Hepatocyte (in vitro differentiated cells): ENCODE data around the gene LANCL2. TPM values are rescaled to one million over a fixed set of nuclear protein-coding genes. Genes with fewer than 3 reads are reported as not detected.

Source experiments
- DNase-seq: peaks from one replicate; pipeline ENCODE4 v3.0.0-alpha.2; 2016; ENCODE audit warnings: low spot score
- H2AFZ ChIP-seq: fragments of 200-600 bp; sonication (generic); 2 replicates; pipeline ENCODE4 v1.6.0; 2016; ENCODE audit warnings: antibody characterized with exemption, mild to moderate bottlenecking
- H3K27ac ChIP-seq: fragments of 200-600 bp; sonication (generic); 2 replicates; pipeline ENCODE4 v1.5.1; 2016; ENCODE audit warnings: mild to moderate bottlenecking
- H3K27me3 ChIP-seq: fragments of 200-600 bp; sonication (generic); 2 replicates; pipeline ENCODE4 v1.6.1; 2016
- H3K36me3 ChIP-seq: fragments of 200-600 bp; sonication (generic); replicated peaks from 2 replicates; pipeline ENCODE4 v1.5.1; 2016; ENCODE audit warnings: low read depth; ENCODE audit not compliant: insufficient read depth
- H3K4me1 ChIP-seq: fragments of 200-600 bp; sonication (generic); 2 replicates; pipeline ENCODE4 v1.5.1; 2016; ENCODE audit warnings: mild to moderate bottlenecking, moderate library complexity; ENCODE audit not compliant: insufficient read depth
- H3K4me2 ChIP-seq: fragments of 200-600 bp; sonication (generic); 2 replicates; pipeline ENCODE4 v1.6.0; 2016
- H3K4me3 ChIP-seq: fragments of 200-600 bp; sonication (generic); 2 replicates; pipeline ENCODE4 v1.5.1; 2016; ENCODE audit warnings: mild to moderate bottlenecking
- H3K79me2 ChIP-seq: fragments of 200-600 bp; sonication (generic); 2 replicates; pipeline ENCODE4 v1.6.0; 2017; ENCODE audit warnings: mild to moderate bottlenecking
- H3K9me2 ChIP-seq: fragments of 200-600 bp; sonication (generic); replicated peaks from 2 replicates; pipeline ENCODE4 v1.6.0; 2017; ENCODE audit warnings: mild to moderate bottlenecking; ENCODE audit not compliant: insufficient read depth
- H3K9me3 ChIP-seq: fragments of 200-600 bp; sonication (generic); 2 replicates; pipeline ENCODE4 v1.5.1; 2016; ENCODE audit warnings: low read depth, mild to moderate bottlenecking
- H4K20me1 ChIP-seq: fragments of 200-600 bp; sonication (generic); 2 replicates; pipeline ENCODE4 v1.6.0; 2016; ENCODE audit warnings: mild to moderate bottlenecking; ENCODE audit not compliant: insufficient read depth, poor library complexity, severe bottlenecking
- CTCF ChIP-seq: fragments of 200-600 bp; sonication (generic); IDR thresholded peaks from 2 replicates; pipeline ENCODE4 v1.5.1; 2016; ENCODE audit warnings: antibody characterized with exemption, mild to moderate bottlenecking; ENCODE audit not compliant: poor library complexity
- EZH2 ChIP-seq: fragments of 200-600 bp; sonication (generic); IDR thresholded peaks from 2 replicates; pipeline ENCODE4 v1.6.1; 2016; ENCODE audit warnings: antibody characterized with exemption, mild to moderate bottlenecking, borderline replicate concordance
- EZH2phosphoT487 ChIP-seq: fragments of 200-600 bp; sonication (generic); IDR thresholded peaks from one replicate; pipeline ENCODE4 v1.6.1; 2018; ENCODE audit warnings: antibody characterized with exemption, mild to moderate bottlenecking, low read depth, moderate library complexity; ENCODE audit not compliant: unreplicated experiment, severe bottlenecking
- WGBS: methylation state at CpG from one replicate; pipeline ENCODE4 v1.1.6; 2016; ENCODE audit warnings: low lambda C conversion rate; ENCODE audit errors: missing lambda C conversion rate; 5-methylcytosine and 5-hydroxymethylcytosine counted together
- polyA plus RNA-seq: library from polyadenylated mRNA; unstranded; fragments of >200 nt; fragmentation: Nextera tagmentation; extraction: Ambion mirVana; gene quantifications from 2 replicates; pipeline ENCODE4 v1.2.1, GENCODE V29; 2016
- total RNA-seq: library from RNA; depleted of rRNA; stranded (reverse); fragments of >200 nt; gene quantifications from 2 replicates; pipeline ENCODE4 v1.2.3, GENCODE V29; 2014

Gene LANCL2
- total and polyA plus RNA-seq, 2 experiments from 2014 or later = 13.5 to 14.8 TPM

GRCh38 chr7:55472928-55473725, 108.0 kb downstream of the LANCL2 start:
- Histone ChIP-seq H3K79me2 (no peaks in the 10 kb centered on the region), H3K4me2 (no peak overlapping the region), H3K4me3 (no peak overlapping the region), H3K9me3 (no peaks in the 10 kb centered on the region), H3K9me2 (no peaks in the 10 kb centered on the region), H3K27me3 (no peaks in the 10 kb centered on the region), H3K27ac (no peak overlapping the region), H3K4me1 (no peaks in the 10 kb centered on the region), H2AFZ (no peak overlapping the region), H3K36me3 (no peaks in the 10 kb centered on the region), H4K20me1 (no peaks in the 10 kb centered on the region)
- no peak for DNase-seq
- WGBS = 96% methylated on average over 22 of the region's 25 CpGs
- TF ChIP-seq EZH2phosphoT487 (no peak), CTCF (no peak), EZH2 (no peak)

DNA sequence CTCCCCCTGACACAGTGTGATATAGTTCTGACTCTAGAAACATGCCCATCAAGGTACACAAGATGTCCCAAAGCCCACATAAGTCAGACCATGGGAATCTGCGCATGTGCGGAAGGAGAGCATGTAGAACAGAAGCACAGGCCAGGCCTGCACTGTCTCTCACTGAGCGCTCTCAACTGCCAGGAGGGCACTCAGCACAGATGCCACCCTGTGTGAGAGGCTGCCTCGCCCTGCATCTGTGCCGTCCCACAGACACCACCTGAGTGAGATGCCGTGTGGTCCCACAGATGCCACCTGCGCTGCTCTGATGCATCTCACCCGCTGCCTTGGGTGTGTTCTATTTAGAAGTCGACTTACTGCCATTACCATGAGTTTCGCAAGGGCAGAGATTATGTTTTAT, 108.8 kb downstream of the LANCL2 start:
- no peak overlapping the region for H3K4me2 ChIP-seq
- H3K9me2 ChIP-seq = no peaks in the 10 kb centered on the region
- H3K36me3 ChIP-seq = no peaks in the 10 kb centered on the region
- TF ChIP-seq EZH2phosphoT487 = no peak
- H3K27me3 ChIP-seq = no peaks in the 10 kb centered on the region
- 99% methylated on average over 10 of the region's 10 CpGs for WGBS
- no peak overlapping the region for H3K4me3 ChIP-seq
- no peaks in the 10 kb centered on the region for H3K79me2 ChIP-seq
- no peak for DNase-seq
- no peaks in the 10 kb centered on the region for H4K20me1 ChIP-seq
- H2AFZ ChIP-seq = no peak overlapping the region
- no peaks in the 10 kb centered on the region for H3K9me3 ChIP-seq
- H3K4me1 ChIP-seq = no peaks in the 10 kb centered on the region
- no peak overlapping the region for H3K27ac ChIP-seq

DNA sequence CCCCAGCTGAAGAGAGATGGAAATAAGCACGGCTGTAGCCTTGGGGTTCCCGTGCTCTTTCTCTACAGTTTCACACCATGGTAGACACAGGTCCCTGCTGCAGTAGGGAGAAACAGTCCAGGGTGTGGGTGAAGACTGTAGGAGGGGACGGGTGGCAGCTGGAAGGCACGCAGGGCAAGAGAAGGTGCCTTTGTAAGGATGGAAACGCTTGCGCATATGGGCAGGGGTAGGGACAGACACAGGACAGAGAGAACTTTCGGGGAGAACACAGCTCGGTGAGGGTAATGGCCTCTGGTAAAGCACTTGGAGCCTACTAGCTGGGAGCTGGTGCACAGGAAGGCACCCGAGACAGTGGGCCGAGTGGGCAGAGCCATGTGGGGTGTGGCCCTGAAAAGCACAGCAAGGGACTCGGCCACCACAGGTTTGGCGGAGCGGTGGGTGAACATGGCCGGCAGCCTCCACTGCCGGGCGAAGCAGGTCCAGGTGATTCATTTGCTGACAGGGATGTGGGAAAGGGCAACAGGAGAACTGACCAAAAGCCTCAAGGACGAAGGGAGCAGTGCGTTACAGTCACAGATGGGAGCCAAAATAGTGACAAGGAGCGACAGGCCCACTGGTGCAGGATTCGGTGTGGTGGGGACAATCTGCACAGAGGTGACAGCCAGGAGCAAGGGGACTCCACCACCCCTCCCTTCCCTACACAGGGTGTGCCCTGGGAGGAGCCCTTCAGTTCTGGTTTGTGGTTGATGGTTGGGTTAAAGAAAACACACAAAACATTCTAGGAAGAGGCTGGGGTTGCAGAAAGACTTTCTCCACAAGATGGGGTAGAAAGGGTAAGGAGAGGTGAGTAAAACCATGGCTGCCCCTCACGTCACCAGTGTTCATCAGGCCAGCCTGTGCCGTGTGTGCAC, 110.1 kb downstream of the LANCL2 start:
- Histone ChIP-seq H4K20me1 (no peaks in the 10 kb centered on the region), H3K27me3 (no peaks in the 10 kb centered on the region), H3K9me2 (no peaks in the 10 kb centered on the region), H3K4me2 (no peak overlapping the region), H2AFZ (no peak overlapping the region), H3K9me3 (no peaks in the 10 kb centered on the region), H3K4me3 (no peak overlapping the region), H3K36me3 (no peaks in the 10 kb centered on the region), H3K4me1 (no peaks in the 10 kb centered on the region), H3K27ac (no peak overlapping the region), H3K79me2 (no peaks in the 10 kb centered on the region)
- no peak for DNase-seq
- TF ChIP-seq CTCF (no peak), EZH2 (no peak), EZH2phosphoT487 (no peak)
- WGBS = 90% methylated on average over 20 of the region's 22 CpGs
